GM18505 (cell line): ENCODE results near the gene CCL22.
"Not testable (repeated sequence)": the region's sequence is repeated elsewhere in the genome, so short reads cannot be mapped to it uniquely, and the experiment has no call there.

ENCODE experiments used
- ATAC-seq: cut with Tn5 transposase; IDR thresholded peaks from one replicate; pipeline ENCODE4 v1.9.1; 2021; ENCODE audit not compliant: unreplicated experiment
- POLR2A ChIP-seq: IDR thresholded peaks from 4 replicates; pipeline ENCODE4 v1.6.1; 2011; ENCODE audit warnings: borderline replicate concordance; ENCODE audit not compliant: insufficient read depth, insufficient read length; ENCODE audit errors: extremely low read depth

CCL22 gene

GRCh38 chr16:57387598-57388354 lies 29.2 kb downstream of the CCL22 start:
- no peak for ATAC-seq

GRCh38 chr16:57388359-57389086 lies 29.9 kb downstream of the CCL22 start:
- no peak for TF ChIP-seq POLR2A
- no peak for ATAC-seq

More at GRCh38 chr16:57387598-57388354, 29.2 kb downstream of the CCL22 start:
- no peak for TF ChIP-seq POLR2A

GRCh38 chr16:57389087-57389468 lies 30.5 kb downstream of the CCL22 start:
- no peak for ATAC-seq
- no peak for TF ChIP-seq POLR2A

- ATAC-seq = no peak
- no peak for TF ChIP-seq POLR2A
Observed at GRCh38 chr16:57390636-57391295, 32.2 kb downstream of the CCL22 start.

GRCh38 chr16:57391300-57391699 lies 32.7 kb downstream of the CCL22 start:
- ATAC-seq = no peak
- no peak for TF ChIP-seq POLR2A

- ATAC-seq = no peak
- no peak for TF ChIP-seq POLR2A
Observed at GRCh38 chr16:57391708-57392107, 33.1 kb downstream of the CCL22 start.

- TF ChIP-seq POLR2A = no peak
- no peak for ATAC-seq
Observed at GRCh38 chr16:57392694-57393093, 34.1 kb downstream of the CCL22 start.

- TF ChIP-seq POLR2A = no peak
Observed at GRCh38 chr16:57394444-57394843, 35.9 kb downstream of the CCL22 start.

GRCh38 chr16:57395026-57395425 lies 36.4 kb downstream of the CCL22 start:
- ATAC-seq = no peak
- no peak for TF ChIP-seq POLR2A

More at GRCh38 chr16:57394444-57394843, 35.9 kb downstream of the CCL22 start:
- no peak for ATAC-seq

- ATAC-seq = no peak
- TF ChIP-seq POLR2A = no peak
Observed at GRCh38 chr16:57396786-57397185, 38.2 kb downstream of the CCL22 start.

GRCh38 chr16:57397493-57397892 lies 38.9 kb downstream of the CCL22 start:
- ATAC-seq = not testable (repeated sequence)

- no peak for ATAC-seq
- no peak for TF ChIP-seq POLR2A
Observed at GRCh38 chr16:57401943-57402640, 43.5 kb downstream of the CCL22 start.
